Sigmoid colon (tissue), 7 donors: ENCODE results near the gene ACOXL. TPM values are rescaled to one million over a fixed set of nuclear protein-coding genes. Genes with fewer than 3 reads are reported as not detected.

Experiments used
- DNase-seq: peaks from one replicate; pipeline ENCODE4 v3.0.0-alpha.2; 2019
- H3K27ac ChIP-seq, 4 donors: fragments of 200-600 bp; sonication (generic); one replicate each; pipeline ENCODE4 v1.5.1; 2016 to 2019; ENCODE audit warnings: mild to moderate bottlenecking in 1 of 4
- H3K27me3 ChIP-seq, 3 donors: fragments of 200-600 bp; sonication (generic); one replicate each; pipeline ENCODE4 v1.5.1; 2019; ENCODE audit warnings: mild to moderate bottlenecking in 1 of 3
- H3K36me3 ChIP-seq, 4 donors: fragments of 200-600 bp; sonication (generic); one replicate each; pipeline ENCODE4 v1.5.1; 2016 to 2019
- H3K4me1 ChIP-seq, 4 donors: fragments of 200-600 bp; sonication (generic); one replicate each; pipeline ENCODE4 v1.5.1; 2017 to 2019
- H3K4me3 ChIP-seq, 4 donors: fragments of 200-600 bp; sonication (generic); one replicate each; pipeline ENCODE4 v1.5.1; 2017 to 2019; ENCODE audit warnings: mild to moderate bottlenecking in 2 of 4, moderate library complexity in 1 of 4
- H3K9me3 ChIP-seq, 4 donors: fragments of 200-600 bp in 3 of 4; sonication (generic) in 3 of 4; one replicate each; pipeline versions ENCODE4 v1.5.1 to v1.6.1; 2013 to 2019
- EP300 ChIP-seq, 4 donors: sonication (generic); formaldehyde crosslinking; IDR thresholded peaks; one replicate each; pipeline ENCODE4 v1.6.1; 2017; ENCODE audit warnings: antibody characterized with exemption in 4 of 4
- POLR2A ChIP-seq, 2 donors: fragments of 450-650 bp; IDR thresholded peaks; one replicate each; pipeline ENCODE4 v1.6.1; 2016; ENCODE audit warnings: antibody characterized with exemption in 2 of 2, mild to moderate bottlenecking in 2 of 2, moderate library complexity in 2 of 2
- POLR2AphosphoS5 ChIP-seq, 4 donors: sonication (generic); formaldehyde crosslinking; IDR thresholded peaks; one replicate each; pipeline ENCODE4 v1.6.1; 2017; ENCODE audit warnings: antibody characterized with exemption in 4 of 4
- WGBS, 2 donors: extraction: QIAGEN DNeasy Blood & Tissue Kit; methylation state at CpG; one replicate each; pipeline ENCODE4 v1.1.7; 2013; 5-methylcytosine and 5-hydroxymethylcytosine counted together
- intact Hi-C: fragments of 100-400 bp; cut with DNase I; formaldehyde crosslinking; loops from one replicate; pipeline ENCODE4 v1.15.1; 2023
- polyA plus RNA-seq, 3 donors: library from polyadenylated mRNA; stranded (reverse); fragments of 200-250 nt; gene quantifications; one replicate each; pipeline ENCODE4 v1.2.3, GENCODE V29; 2013
- total RNA-seq, 4 donors: library from RNA; depleted of rRNA; stranded (reverse); fragments of >200 nt; gene quantifications; one replicate each; pipeline ENCODE4 v1.1.0, GENCODE V29; 2016
- TF ChIP-seq, protein P1 (sequence below), 4 experiments: fragments of 450-650 bp in 3 of 4; fragments of 200-600 bp in 1 of 4; IDR thresholded peaks; one replicate each; pipeline ENCODE4 v1.5.1; 2016 to 2019; ENCODE audit warnings: antibody characterized with exemption in 4 of 4, mild to moderate bottlenecking in 3 of 4, moderate library complexity in 2 of 4
- donor health status: healthy with polysubstance abuse.
- donor health status: Bipolar disorder and iron deficiency.
- donor health status: healthy.

The ACOXL gene
- total and polyA plus RNA-seq, 7 donors: 0.45 TPM; not detected in 6

DNA sequence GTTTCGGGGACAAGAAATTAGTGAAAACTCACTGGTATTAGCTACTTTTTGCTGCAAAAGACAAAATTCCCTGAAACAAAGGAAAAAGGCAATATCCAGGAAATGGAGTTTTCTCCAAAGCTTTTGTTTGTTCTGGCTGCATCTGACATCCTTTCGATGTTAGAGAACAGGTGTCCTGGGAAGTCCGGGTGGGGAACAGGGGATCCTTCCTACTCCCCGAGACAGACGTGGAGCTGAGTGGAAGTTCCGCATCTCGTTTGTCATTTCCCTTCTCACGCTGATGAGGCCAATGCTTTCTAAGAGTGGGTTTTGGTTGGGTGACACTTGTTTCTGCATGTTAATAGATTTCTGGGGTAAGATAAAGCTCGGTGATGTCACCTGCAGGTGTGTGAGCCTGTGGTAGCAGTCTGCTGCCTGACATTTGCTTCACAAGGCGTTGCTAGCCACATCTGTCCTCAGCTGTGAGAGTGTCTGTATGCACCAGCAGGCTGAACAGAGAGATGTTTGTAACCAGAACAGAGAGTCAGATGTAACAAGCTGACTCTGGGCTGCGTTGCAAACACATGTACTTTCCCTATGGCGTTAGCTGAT lies 125.9 kb downstream of the ACOXL start:
- Histone ChIP-seq H3K4me1 (no peaks in the 10 kb centered on the region), H3K27me3 (no peaks in the 10 kb centered on the region), H3K27ac (no peak overlapping the region), H3K4me3 (no peak overlapping the region), H3K9me3 (no peaks in the 10 kb centered on the region), H3K36me3 (no peaks in the 10 kb centered on the region)
- no peak for DNase-seq
- 51 to 70% methylated on average over 12 of the region's 12 CpGs for WGBS, 2 donors
- intact Hi-C loops: no loop called here
- TF ChIP-seq POLR2A (IDR thresholded peaks at IDR 0.05) (no peak), EP300 (IDR thresholded peaks at IDR 0.05) (no peak), POLR2AphosphoS5 (IDR thresholded peaks at IDR 0.05) (no peak)
- TF ChIP-seq, protein P1, sequence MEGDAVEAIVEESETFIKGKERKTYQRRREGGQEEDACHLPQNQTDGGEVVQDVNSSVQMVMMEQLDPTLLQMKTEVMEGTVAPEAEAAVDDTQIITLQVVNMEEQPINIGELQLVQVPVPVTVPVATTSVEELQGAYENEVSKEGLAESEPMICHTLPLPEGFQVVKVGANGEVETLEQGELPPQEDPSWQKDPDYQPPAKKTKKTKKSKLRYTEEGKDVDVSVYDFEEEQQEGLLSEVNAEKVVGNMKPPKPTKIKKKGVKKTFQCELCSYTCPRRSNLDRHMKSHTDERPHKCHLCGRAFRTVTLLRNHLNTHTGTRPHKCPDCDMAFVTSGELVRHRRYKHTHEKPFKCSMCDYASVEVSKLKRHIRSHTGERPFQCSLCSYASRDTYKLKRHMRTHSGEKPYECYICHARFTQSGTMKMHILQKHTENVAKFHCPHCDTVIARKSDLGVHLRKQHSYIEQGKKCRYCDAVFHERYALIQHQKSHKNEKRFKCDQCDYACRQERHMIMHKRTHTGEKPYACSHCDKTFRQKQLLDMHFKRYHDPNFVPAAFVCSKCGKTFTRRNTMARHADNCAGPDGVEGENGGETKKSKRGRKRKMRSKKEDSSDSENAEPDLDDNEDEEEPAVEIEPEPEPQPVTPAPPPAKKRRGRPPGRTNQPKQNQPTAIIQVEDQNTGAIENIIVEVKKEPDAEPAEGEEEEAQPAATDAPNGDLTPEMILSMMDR (IDR thresholded peaks at IDR 0.05): no peak

DNA sequence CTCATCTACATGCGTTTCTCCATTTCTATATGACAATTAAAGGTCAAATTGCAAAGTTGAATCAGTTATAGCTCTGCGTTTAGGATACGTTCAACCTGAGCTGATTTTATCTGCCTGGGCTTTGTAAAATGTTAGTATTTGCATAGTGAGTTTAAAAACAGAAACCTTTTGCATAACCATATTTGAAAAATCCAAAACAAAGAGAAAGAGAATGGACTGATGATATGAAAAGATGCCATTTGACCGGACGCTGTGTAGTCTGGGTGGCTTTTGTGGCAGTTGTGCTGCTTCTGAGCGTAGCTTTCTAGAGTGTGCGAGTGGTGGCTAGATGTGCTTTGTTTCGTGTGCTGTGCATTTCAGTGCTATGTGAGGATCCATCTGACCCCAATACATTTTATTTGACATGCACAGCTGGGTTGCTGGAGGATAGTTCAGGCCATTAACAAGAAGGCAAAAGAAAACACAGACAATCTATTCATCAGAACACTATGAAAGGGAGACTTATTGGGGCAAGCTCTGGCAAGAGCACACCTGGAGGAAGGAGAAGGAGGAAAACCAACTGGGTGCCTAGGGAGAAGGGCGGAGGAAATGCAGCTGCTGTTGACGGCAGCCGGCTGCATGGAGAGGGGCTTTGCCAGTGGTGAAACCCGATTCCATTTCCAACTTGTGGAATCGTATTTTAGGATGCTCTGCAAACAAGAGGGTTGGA lies 126.8 kb downstream of the ACOXL start:
- Histone ChIP-seq H3K4me3 (no peak overlapping the region), H3K27ac (no peak overlapping the region), H3K9me3 (no peaks in the 10 kb centered on the region), H3K4me1 (no peaks in the 10 kb centered on the region), H3K27me3 (no peaks in the 10 kb centered on the region), H3K36me3 (no peaks in the 10 kb centered on the region)
- 56 to 73% methylated on average over 13 of the region's 13 CpGs for WGBS, 2 donors
- intact Hi-C loops: no loop called here
- no peak for DNase-seq
- TF ChIP-seq POLR2A (IDR thresholded peaks at IDR 0.05): no peak
- TF ChIP-seq POLR2AphosphoS5 (IDR thresholded peaks at IDR 0.05): no peak

DNA sequence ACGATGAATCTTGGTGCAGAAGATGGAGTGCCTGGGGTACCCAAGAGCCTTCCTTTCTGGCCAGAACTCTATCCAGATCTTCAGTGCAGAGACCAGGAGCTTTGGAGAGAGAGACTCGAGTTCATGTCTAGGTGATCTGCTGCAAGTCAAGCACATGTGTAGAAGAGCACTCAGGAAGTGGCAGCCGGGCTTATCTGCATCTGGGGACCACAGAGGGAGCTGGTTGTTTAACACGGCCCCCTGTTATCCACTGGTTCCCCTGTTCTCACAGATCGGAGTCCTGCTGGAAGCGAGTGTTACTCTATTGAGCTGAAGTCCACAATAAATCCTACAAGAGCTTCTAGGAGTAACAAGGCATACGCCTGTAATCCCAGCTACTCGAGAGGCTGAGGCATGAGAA lies 128.3 kb downstream of the ACOXL start:
- no peaks in the 10 kb centered on the region for H3K36me3 ChIP-seq
- H3K9me3 ChIP-seq: no peaks in the 10 kb centered on the region
- H3K27me3 ChIP-seq: no peaks in the 10 kb centered on the region
- H3K4me3 ChIP-seq: no peak overlapping the region
- TF ChIP-seq, protein P1 (IDR thresholded peaks at IDR 0.05): no peak
- TF ChIP-seq POLR2A (IDR thresholded peaks at IDR 0.05): no peak
- no peak for TF ChIP-seq EP300 (IDR thresholded peaks at IDR 0.05)
- TF ChIP-seq POLR2AphosphoS5 (IDR thresholded peaks at IDR 0.05): no peak
- DNase-seq: no peak
- H3K27ac ChIP-seq: no peak overlapping the region
- H3K4me1 ChIP-seq: no peaks in the 10 kb centered on the region
- 73 to 89% methylated on average over 8 of the region's 8 CpGs for WGBS, 2 donors
- intact Hi-C loops: no loop called here

DNA sequence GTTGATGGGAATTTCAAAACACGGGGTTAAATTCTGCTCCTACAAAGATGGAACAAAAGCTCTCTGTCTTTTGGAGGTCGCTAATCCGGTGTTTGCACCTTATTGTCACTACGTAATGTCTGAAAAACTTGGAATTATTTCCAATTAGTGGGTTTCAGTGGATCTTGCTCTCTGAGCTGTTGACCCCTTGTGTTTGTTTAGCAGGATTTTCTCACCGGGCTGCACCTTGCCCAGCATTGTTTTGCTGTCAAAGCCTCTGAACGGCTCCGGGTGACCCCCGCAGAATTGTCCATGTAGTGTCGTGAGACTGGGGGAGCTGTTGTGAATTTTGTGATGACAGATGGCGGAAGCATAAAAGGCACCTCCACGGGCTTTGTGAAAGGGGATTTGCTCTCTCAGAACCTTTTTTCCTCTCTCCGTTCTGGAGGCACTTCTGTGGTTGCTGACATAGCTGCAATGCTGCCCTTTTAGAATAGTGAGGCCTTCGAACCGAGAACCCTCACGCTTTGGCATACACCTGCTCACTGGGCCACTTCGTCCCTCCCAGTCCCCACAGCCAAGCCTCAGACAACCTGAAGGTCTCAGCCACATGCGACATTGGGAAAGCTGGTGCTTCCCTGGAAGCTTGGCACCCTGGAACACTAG lies 129.4 kb downstream of the ACOXL start:
- 89 to 90% methylated on average over 17 of the region's 17 CpGs for WGBS, 2 donors
- DNase-seq: no peak
- TF ChIP-seq POLR2A (IDR thresholded peaks at IDR 0.05) (no peak), EP300 (IDR thresholded peaks at IDR 0.05) (no peak), POLR2AphosphoS5 (IDR thresholded peaks at IDR 0.05) (no peak)
- TF ChIP-seq, protein P1 (IDR thresholded peaks at IDR 0.05): no peak
- Histone ChIP-seq H3K27me3 (no peaks in the 10 kb centered on the region), H3K9me3 (no peaks in the 10 kb centered on the region), H3K27ac (no peak overlapping the region), H3K4me3 (no peak overlapping the region), H3K36me3 (no peaks in the 10 kb centered on the region), H3K4me1 (no peaks in the 10 kb centered on the region)
- intact Hi-C loops: no loop called here

DNA sequence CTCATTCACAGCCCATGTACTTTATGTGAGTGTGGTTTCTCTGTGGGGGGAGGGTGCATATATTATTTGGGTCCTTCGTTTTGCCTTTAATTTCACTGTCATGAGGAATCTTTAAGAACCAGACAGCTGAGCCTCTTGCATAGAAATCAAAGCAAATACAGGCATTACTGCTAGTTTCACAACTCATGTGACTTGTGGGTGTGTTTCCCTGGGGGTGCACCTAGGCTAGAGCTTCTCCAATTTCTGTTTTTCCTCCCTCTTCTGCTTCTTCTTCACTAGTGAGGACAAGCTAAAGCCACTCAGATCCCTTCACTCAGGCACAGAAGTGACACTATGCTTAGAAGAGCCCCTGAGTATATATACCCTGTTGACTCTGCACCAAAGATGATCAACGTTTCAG lies 131.4 kb downstream of the ACOXL start:
- TF ChIP-seq, protein P1 (IDR thresholded peaks at IDR 0.05): no peak
- TF ChIP-seq POLR2AphosphoS5 (IDR thresholded peaks at IDR 0.05) (no peak), EP300 (IDR thresholded peaks at IDR 0.05) (no peak), POLR2A (IDR thresholded peaks at IDR 0.05) (no peak)
- Histone ChIP-seq H3K36me3 (no peaks in the 10 kb centered on the region), H3K4me3 (no peak overlapping the region), H3K9me3 (no peaks in the 10 kb centered on the region), H3K4me1 (no peaks in the 10 kb centered on the region), H3K27ac (no peak overlapping the region), H3K27me3 (no peaks in the 10 kb centered on the region)
- intact Hi-C loops: no loop called here
- WGBS, 2 donors: 56 to 74% methylated on average over 2 of the region's 2 CpGs
- DNase-seq: no peak
